Measurements from ENCODE around the gene PTPRO.

- TF ChIP-seq, protein P1, sequence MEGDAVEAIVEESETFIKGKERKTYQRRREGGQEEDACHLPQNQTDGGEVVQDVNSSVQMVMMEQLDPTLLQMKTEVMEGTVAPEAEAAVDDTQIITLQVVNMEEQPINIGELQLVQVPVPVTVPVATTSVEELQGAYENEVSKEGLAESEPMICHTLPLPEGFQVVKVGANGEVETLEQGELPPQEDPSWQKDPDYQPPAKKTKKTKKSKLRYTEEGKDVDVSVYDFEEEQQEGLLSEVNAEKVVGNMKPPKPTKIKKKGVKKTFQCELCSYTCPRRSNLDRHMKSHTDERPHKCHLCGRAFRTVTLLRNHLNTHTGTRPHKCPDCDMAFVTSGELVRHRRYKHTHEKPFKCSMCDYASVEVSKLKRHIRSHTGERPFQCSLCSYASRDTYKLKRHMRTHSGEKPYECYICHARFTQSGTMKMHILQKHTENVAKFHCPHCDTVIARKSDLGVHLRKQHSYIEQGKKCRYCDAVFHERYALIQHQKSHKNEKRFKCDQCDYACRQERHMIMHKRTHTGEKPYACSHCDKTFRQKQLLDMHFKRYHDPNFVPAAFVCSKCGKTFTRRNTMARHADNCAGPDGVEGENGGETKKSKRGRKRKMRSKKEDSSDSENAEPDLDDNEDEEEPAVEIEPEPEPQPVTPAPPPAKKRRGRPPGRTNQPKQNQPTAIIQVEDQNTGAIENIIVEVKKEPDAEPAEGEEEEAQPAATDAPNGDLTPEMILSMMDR (IDR thresholded peaks at IDR 0.05; ENCODE audit: insufficient read depth, low read length, poor library complexity, severe bottlenecking) = no peak
- TF ChIP-seq EZH2phosphoT487 (conservative IDR thresholded peaks at IDR 0.05; ENCODE audit: low read length) = no peak
Observed at GRCh38 chr12:15427913-15428312, 105.6 kb downstream of the PTPRO start.
